Measurements from ENCODE around the gene CEBPA. TPM values are rescaled to one million over a fixed set of nuclear protein-coding genes. Genes with fewer than 3 reads are reported as not detected.

The CEBPA gene
- total RNA-seq, 1 donor from 2014 or later: 14.9 TPM

- no peak for TF ChIP-seq CTCF (IDR thresholded peaks at IDR 0.05)
- Histone ChIP-seq H3K27me3 (no peaks in the 10 kb centered on the region), H3K9me3 (no peaks in the 10 kb centered on the region), H3K27ac (no peak overlapping the region), H3K4me1 (no peaks in the 10 kb centered on the region), H3K4me3 (no peak overlapping the region), H3K36me3 (no peaks in the 10 kb centered on the region)
- no peak for DNase-seq (ENCODE audit: low spot score in 2 of 2)
- intact Hi-C loops (cut with DNase I): no loop called here
These were observed 30.8 kb upstream of the CEBPA start for GRCh38 chr19:33333151-33333550.

- Histone ChIP-seq H3K36me3 (no peaks in the 10 kb centered on the region), H3K4me1 (no peaks in the 10 kb centered on the region), H3K4me3 (no peak overlapping the region), H3K9me3 (no peaks in the 10 kb centered on the region), H3K27ac (no peak overlapping the region), H3K27me3 (no peaks in the 10 kb centered on the region)
- no peak for DNase-seq (ENCODE audit: low spot score in 2 of 2)
- TF ChIP-seq CTCF (IDR thresholded peaks at IDR 0.05): no peak
- intact Hi-C loops (cut with DNase I): no loop called here
These were observed 29.9 kb upstream of the CEBPA start for GRCh38 chr19:33332248-33332647.

GRCh38 chr19:33329736-33330135 is 27.4 kb upstream of the CEBPA start:
- H3K4me1 ChIP-seq: no peaks in the 10 kb centered on the region
- DNase-seq (ENCODE audit: low spot score in 2 of 2): no peak
- H3K27ac ChIP-seq: no peak overlapping the region
- H3K27me3 ChIP-seq: no peaks in the 10 kb centered on the region
- no peak for TF ChIP-seq CTCF (IDR thresholded peaks at IDR 0.05)
- no peak overlapping the region for H3K4me3 ChIP-seq
- peaks cover 0 to 10% of the 10 kb centered on the region in 2 donors for H3K9me3 ChIP-seq
- intact Hi-C loops (cut with DNase I): no loop called here
- no peaks in the 10 kb centered on the region for H3K36me3 ChIP-seq

- no peak for TF ChIP-seq CTCF (IDR thresholded peaks at IDR 0.05)
- peaks cover 0 to 10% of the 10 kb centered on the region in 2 donors for H3K9me3 ChIP-seq
- no peaks in the 10 kb centered on the region for H3K36me3 ChIP-seq
- no peak overlapping the region for H3K27ac ChIP-seq
- no peak overlapping the region for H3K4me3 ChIP-seq
- no peaks in the 10 kb centered on the region for H3K4me1 ChIP-seq
- no peak for DNase-seq (ENCODE audit: low spot score in 2 of 2)
- H3K27me3 ChIP-seq: no peaks in the 10 kb centered on the region
- intact Hi-C loops (cut with DNase I): no loop called here
These were observed 26.7 kb upstream of the CEBPA start for GRCh38 chr19:33329060-33329459.

GRCh38 chr19:33325920-33326319 is 23.6 kb upstream of the CEBPA start:
- H3K9me3 ChIP-seq: peaks cover 0 to 10% of the 10 kb centered on the region in 2 donors
- H3K36me3 ChIP-seq: no peaks in the 10 kb centered on the region
- no peak overlapping the region for H3K27ac ChIP-seq
- intact Hi-C loops (cut with DNase I): no loop called here
- no peaks in the 10 kb centered on the region for H3K27me3 ChIP-seq
- no peak for DNase-seq (ENCODE audit: low spot score in 2 of 2)
- no peaks in the 10 kb centered on the region for H3K4me1 ChIP-seq
- no peak for TF ChIP-seq CTCF (IDR thresholded peaks at IDR 0.05)
- H3K4me3 ChIP-seq: no peak overlapping the region

- no peak overlapping the region for H3K27ac ChIP-seq
- no peak for DNase-seq (ENCODE audit: low spot score in 2 of 2)
- TF ChIP-seq CTCF (IDR thresholded peaks at IDR 0.05): no peak
- intact Hi-C loops (cut with DNase I): no loop called here
- H3K4me3 ChIP-seq: no peak overlapping the region
- no peaks in the 10 kb centered on the region for H3K27me3 ChIP-seq
- H3K4me1 ChIP-seq: no peaks in the 10 kb centered on the region
- H3K9me3 ChIP-seq: peaks cover 0 to 10% of the 10 kb centered on the region in 2 donors
- H3K36me3 ChIP-seq: no peaks in the 10 kb centered on the region
These were observed 22.3 kb upstream of the CEBPA start for GRCh38 chr19:33324628-33325027.

All from ascending aorta (tissue), 2 donors.